MM.1S (cell line): ENCODE measurements around the gene FAF1.

Experiments used
- DNase-seq: peaks from one replicate; pipeline ENCODE4 v3.0.0-alpha.2; 2015
- H2AFZ ChIP-seq: fragments of 300-600 bp; sonication (generic); 2 replicates; pipeline ENCODE4 v1.6.0; 2016; ENCODE audit warnings: antibody characterized with exemption, low read length
- H3F3A ChIP-seq: fragments of 300-600 bp; sonication (generic); 2 replicates; pipeline ENCODE4 v1.6.1; 2016; ENCODE audit warnings: mild to moderate bottlenecking, antibody characterized with exemption, low read length, moderate library complexity, mixed read lengths; ENCODE audit not compliant: insufficient read depth
- H3K27ac ChIP-seq: fragments of 300-600 bp; sonication (generic); 2 replicates; pipeline ENCODE4 v1.5.1; 2016; ENCODE audit warnings: mild to moderate bottlenecking, low read length
- H3K27me3 ChIP-seq: fragments of 300-600 bp; sonication (generic); replicated peaks from 2 replicates; pipeline ENCODE4 v1.6.0; 2016; ENCODE audit warnings: low read length; ENCODE audit not compliant: insufficient read depth
- H3K36me3 ChIP-seq: fragments of 300-600 bp; sonication (generic); replicated peaks from 2 replicates; pipeline ENCODE4 v1.6.1; 2016; ENCODE audit warnings: mild to moderate bottlenecking, low read length, mixed read lengths; ENCODE audit not compliant: insufficient read depth
- H3K4me1 ChIP-seq: fragments of 300-600 bp; sonication (generic); 2 replicates; pipeline ENCODE4 v1.6.1; 2016; ENCODE audit warnings: low read length, mixed read lengths
- H3K4me2 ChIP-seq: fragments of 300-600 bp; sonication (generic); 2 replicates; pipeline ENCODE4 v1.6.0; 2016; ENCODE audit warnings: low read depth, low read length
- H3K4me3 ChIP-seq: fragments of 300-600 bp; sonication (generic); 2 replicates; pipeline ENCODE4 v1.5.1; 2016; ENCODE audit warnings: low read length, mixed read lengths
- H3K79me2 ChIP-seq: fragments of 300-600 bp; sonication (generic); 2 replicates; pipeline ENCODE4 v1.6.1; 2016; ENCODE audit warnings: mixed run types, low read length, mixed read lengths
- H3K9ac ChIP-seq: fragments of 300-600 bp; sonication (generic); 2 replicates; pipeline ENCODE4 v1.6.1; 2016; ENCODE audit warnings: low read length, mixed read lengths
- H3K9me2 ChIP-seq: fragments of 300-600 bp; sonication (generic); replicated peaks from 2 replicates; pipeline ENCODE4 v1.6.1; 2016; ENCODE audit warnings: mild to moderate bottlenecking, low read length, mixed read lengths; ENCODE audit not compliant: insufficient read depth
- H3K9me3 ChIP-seq: fragments of 300-600 bp; sonication (generic); replicated peaks from 2 replicates; pipeline ENCODE4 v1.6.1; 2016; ENCODE audit warnings: mild to moderate bottlenecking, low read length, mixed read lengths; ENCODE audit not compliant: insufficient read depth
- H4K20me1 ChIP-seq: fragments of 300-600 bp; sonication (generic); 2 replicates; pipeline ENCODE4 v1.6.1; 2016; ENCODE audit warnings: mild to moderate bottlenecking, low read length, moderate library complexity, mixed read lengths; ENCODE audit not compliant: insufficient read depth
- EZH2 ChIP-seq: fragments of 300-600 bp; sonication (generic); optimal IDR thresholded peaks from 2 replicates; pipeline ENCODE3; 2017; ENCODE audit warnings: low read depth, mild to moderate bottlenecking, antibody characterized with exemption, low read length, mixed read lengths
- EZH2phosphoT487 ChIP-seq: fragments of 300-600 bp; sonication (generic); IDR thresholded peaks from 2 replicates; pipeline ENCODE4 v1.6.1; 2018; ENCODE audit warnings: antibody characterized with exemption, low read length
- TF ChIP-seq, protein P1 (sequence below): fragments of 300-600 bp; sonication (generic); IDR thresholded peaks from 2 replicates; pipeline ENCODE4 v1.5.1; 2016; ENCODE audit warnings: antibody characterized with exemption, low read length, mixed read lengths

FAF1 gene

GRCh38 chr1:50426702-50427085, 533.4 kb downstream of the FAF1 start:
- H3K9ac ChIP-seq = no peak overlapping the region
- TF ChIP-seq, protein P1, sequence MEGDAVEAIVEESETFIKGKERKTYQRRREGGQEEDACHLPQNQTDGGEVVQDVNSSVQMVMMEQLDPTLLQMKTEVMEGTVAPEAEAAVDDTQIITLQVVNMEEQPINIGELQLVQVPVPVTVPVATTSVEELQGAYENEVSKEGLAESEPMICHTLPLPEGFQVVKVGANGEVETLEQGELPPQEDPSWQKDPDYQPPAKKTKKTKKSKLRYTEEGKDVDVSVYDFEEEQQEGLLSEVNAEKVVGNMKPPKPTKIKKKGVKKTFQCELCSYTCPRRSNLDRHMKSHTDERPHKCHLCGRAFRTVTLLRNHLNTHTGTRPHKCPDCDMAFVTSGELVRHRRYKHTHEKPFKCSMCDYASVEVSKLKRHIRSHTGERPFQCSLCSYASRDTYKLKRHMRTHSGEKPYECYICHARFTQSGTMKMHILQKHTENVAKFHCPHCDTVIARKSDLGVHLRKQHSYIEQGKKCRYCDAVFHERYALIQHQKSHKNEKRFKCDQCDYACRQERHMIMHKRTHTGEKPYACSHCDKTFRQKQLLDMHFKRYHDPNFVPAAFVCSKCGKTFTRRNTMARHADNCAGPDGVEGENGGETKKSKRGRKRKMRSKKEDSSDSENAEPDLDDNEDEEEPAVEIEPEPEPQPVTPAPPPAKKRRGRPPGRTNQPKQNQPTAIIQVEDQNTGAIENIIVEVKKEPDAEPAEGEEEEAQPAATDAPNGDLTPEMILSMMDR = no peak
- TF ChIP-seq EZH2 (no peak), EZH2phosphoT487 (no peak)
- H3K36me3 ChIP-seq = no peaks in the 10 kb centered on the region
- no peaks in the 10 kb centered on the region for H3K4me1 ChIP-seq
- H3K9me3 ChIP-seq = no peaks in the 10 kb centered on the region
- no peaks in the 10 kb centered on the region for H3K79me2 ChIP-seq
- H3K4me2 ChIP-seq = no peak overlapping the region
- no peaks in the 10 kb centered on the region for H4K20me1 ChIP-seq
- no peak overlapping the region for H3K27ac ChIP-seq
- no peaks in the 10 kb centered on the region for H3K9me2 ChIP-seq
- no peaks in the 10 kb centered on the region for H3F3A ChIP-seq
- no peak overlapping the region for H2AFZ ChIP-seq
- no peak overlapping the region for H3K4me3 ChIP-seq
- no peaks in the 10 kb centered on the region; the same call in 1 of the 2 replicates for H3K27me3 ChIP-seq
- no peak for DNase-seq

- no peaks in the 10 kb centered on the region for H3K36me3 ChIP-seq
- no peak overlapping the region for H2AFZ ChIP-seq
- no peak overlapping the region for H3K4me3 ChIP-seq
- H4K20me1 ChIP-seq = no peaks in the 10 kb centered on the region
- no peak overlapping the region for H3K27ac ChIP-seq
- H3K27me3 ChIP-seq = no peaks in the 10 kb centered on the region; the same call in 1 of the 2 replicates
- TF ChIP-seq, protein P1 = no peak
- TF ChIP-seq EZH2 = no peak
- no peak for TF ChIP-seq EZH2phosphoT487
- no peak for DNase-seq
- no peaks in the 10 kb centered on the region for H3F3A ChIP-seq
- H3K9me2 ChIP-seq = no peaks in the 10 kb centered on the region
- H3K9ac ChIP-seq = no peak overlapping the region
- H3K9me3 ChIP-seq = no peaks in the 10 kb centered on the region
- no peaks in the 10 kb centered on the region for H3K79me2 ChIP-seq
- no peaks in the 10 kb centered on the region for H3K4me1 ChIP-seq
- H3K4me2 ChIP-seq = no peak overlapping the region
Measured at GRCh38 chr1:50426108-50426700, 533.9 kb downstream of the FAF1 start.

DNA sequence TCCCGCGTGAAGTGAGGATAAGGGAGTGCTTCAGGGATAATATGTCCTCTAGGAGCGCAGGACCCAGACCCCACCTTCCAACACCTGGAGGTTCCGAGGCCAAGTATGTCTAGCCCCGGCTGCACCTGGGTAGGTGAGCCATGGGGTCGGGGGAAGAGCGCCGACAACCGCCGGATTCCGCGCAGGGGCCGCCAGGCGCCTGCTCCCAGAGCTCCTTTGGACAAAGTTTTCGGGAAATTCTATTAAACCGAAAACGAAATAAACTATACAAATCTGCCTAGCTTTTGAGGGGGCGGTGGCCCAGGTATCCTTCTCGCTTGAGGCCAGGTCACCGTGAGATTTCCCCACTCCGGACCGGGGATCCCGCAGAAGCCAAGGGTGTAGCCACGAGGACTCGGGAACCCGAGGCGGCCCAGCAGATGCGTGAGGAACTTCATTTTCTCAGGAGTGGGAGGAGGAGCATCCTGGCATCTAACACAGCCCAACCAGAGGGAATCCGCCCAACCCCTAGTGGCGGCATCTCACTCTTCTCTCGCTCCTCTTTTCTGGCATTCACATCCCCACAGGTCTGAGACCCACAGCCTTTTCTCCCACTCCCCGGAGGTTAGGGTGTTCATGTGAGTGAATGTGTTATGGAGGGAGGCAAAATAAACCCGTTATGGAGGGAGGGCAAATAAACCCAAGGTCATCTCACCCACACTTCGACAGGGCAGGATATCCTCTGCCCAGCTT, 534.5 kb downstream of the FAF1 start:
- Histone ChIP-seq H3K27ac (no peak overlapping the region), H3K27me3 (no peaks in the 10 kb centered on the region; the same call in 1 of the 2 replicates), H3K4me2 (no peak overlapping the region), H3K4me3 (no peak overlapping the region), H3K36me3 (no peaks in the 10 kb centered on the region), H3F3A (no peaks in the 10 kb centered on the region), H3K9me3 (no peaks in the 10 kb centered on the region), H3K4me1 (no peaks in the 10 kb centered on the region), H4K20me1 (no peaks in the 10 kb centered on the region), H3K9ac (no peak overlapping the region), H3K79me2 (no peaks in the 10 kb centered on the region), H3K9me2 (no peaks in the 10 kb centered on the region), H2AFZ (no peak overlapping the region)
- DNase-seq = no peak
- TF ChIP-seq, protein P1 = no peak
- TF ChIP-seq EZH2 (no peak), EZH2phosphoT487 (no peak)
